IMR-90 (cell line): Measurements from ENCODE around the gene LTB4R2. TPM values are rescaled to one million over a fixed set of nuclear protein-coding genes. Genes with fewer than 3 reads are reported as not detected.

Source experiments
- ATAC-seq: fragments of 200-7000 bp; cut with Tn5 transposase; 2 replicates; pipeline ENCODE4 v1.9.1; 2020; ENCODE audit warnings: low read depth, mild to moderate bottlenecking, moderate library complexity
- BruUV-seq: library from RNA; stranded (reverse); fragments of 400-500 nt; replicated peaks from 2 replicates; lab custom pipeline; 2021; lab: Mats Ljungman, UMichigan
- CTCF ChIA-PET: fragments of 300-600 bp; formaldehyde crosslinking; extraction: SDS; loops from one replicate; lab custom pipeline; 2021; ENCODE audit warnings: antibody characterized with exemption; lab: Yijun Ruan, JAX
- POLR2A ChIA-PET: fragments of 300-600 bp; sonication (Branson Sonifier 250); formaldehyde crosslinking; loops from one replicate; lab custom pipeline; 2022; ENCODE audit warnings: antibody characterized with exemption; ENCODE audit not compliant: unreplicated experiment; lab: Charles Lee
- DNase-seq: peaks from one replicate; pipeline ENCODE4 v3.0.0; 2013
- H2AFZ ChIP-seq: replicated peaks from 2 replicates; pipeline ENCODE3; 2013; ENCODE audit warnings: low read length, mild to moderate bottlenecking; ENCODE audit not compliant: poor library complexity
- H2AK5ac ChIP-seq: 2 replicates; pipeline ENCODE4 v1.6.1; 2013; ENCODE audit warnings: low read depth, low read length, inconsistent platforms
- H2AK9ac ChIP-seq: replicated peaks from 2 replicates; pipeline ENCODE3; 2013; ENCODE audit warnings: mild to moderate bottlenecking, low read depth, low read length, moderate library complexity; ENCODE audit not compliant: poor library complexity
- H2BK120ac ChIP-seq: 2 replicates; pipeline ENCODE4 v1.6.1; 2013; ENCODE audit warnings: low read depth, low read length, inconsistent platforms
- H2BK15ac ChIP-seq: 3 replicates; pipeline ENCODE4 v1.6.1; 2013; ENCODE audit warnings: low read depth, low read length, inconsistent platforms
- H2BK20ac ChIP-seq: 2 replicates; pipeline ENCODE4 v1.6.1; 2013; ENCODE audit warnings: low read depth, mild to moderate bottlenecking, inconsistent platforms, low read length, moderate library complexity
- H2BK5ac ChIP-seq: 2 replicates; pipeline ENCODE4 v1.6.1; 2013; ENCODE audit warnings: mild to moderate bottlenecking, low read depth, low read length, inconsistent platforms; ENCODE audit not compliant: poor library complexity, severe bottlenecking
- H3K14ac ChIP-seq: replicated peaks from 2 replicates; pipeline ENCODE4 v1.6.1; 2013; ENCODE audit warnings: low read depth, low read length, inconsistent platforms
- H3K18ac ChIP-seq: 2 replicates; pipeline ENCODE4 v1.6.1; 2013; ENCODE audit warnings: low read depth, low read length, control low read depth
- H3K23ac ChIP-seq: 2 replicates; pipeline ENCODE4 v1.6.1; 2013; ENCODE audit warnings: low read depth, low read length, inconsistent platforms
- H3K27ac ChIP-seq: 2 replicates; pipeline ENCODE4 v1.5.1; 2013; ENCODE audit warnings: mild to moderate bottlenecking, control low read depth, low read length; ENCODE audit not compliant: insufficient read depth
- H3K27me3 ChIP-seq: 2 replicates; pipeline ENCODE4 v1.6.1; 2013; ENCODE audit warnings: low read length; ENCODE audit not compliant: control insufficient read depth, insufficient read depth
- H3K36me3 ChIP-seq: 2 replicates; pipeline ENCODE4 v1.6.1; 2013; ENCODE audit warnings: low read length, mixed read lengths; ENCODE audit not compliant: control insufficient read depth, insufficient read depth
- H3K4ac ChIP-seq: 2 replicates; pipeline ENCODE4 v1.6.1; 2013; ENCODE audit warnings: low read depth, low read length, inconsistent platforms
- H3K4me1 ChIP-seq: 2 replicates; pipeline ENCODE4 v1.6.1; 2013; ENCODE audit warnings: low read length, mixed read lengths; ENCODE audit not compliant: control insufficient read depth, insufficient read depth
- H3K4me2 ChIP-seq: 2 replicates; pipeline ENCODE4 v1.6.1; 2013; ENCODE audit warnings: low read depth, mild to moderate bottlenecking, control low read depth, low read length, moderate library complexity
- H3K4me3 ChIP-seq: 2 replicates; pipeline ENCODE4 v1.5.1; 2013; ENCODE audit warnings: low read depth, mild to moderate bottlenecking, control low read depth, low read length, moderate library complexity; ENCODE audit not compliant: insufficient read depth
- H3K56ac ChIP-seq: 2 replicates; pipeline ENCODE4 v1.6.1; 2013; ENCODE audit warnings: low read length, inconsistent platforms; ENCODE audit not compliant: insufficient read depth; ENCODE audit errors: extremely low read depth
- H3K79me1 ChIP-seq, 2 experiments: 2 replicates each; pipeline ENCODE4 v1.6.1; 2013; ENCODE audit warnings: low read length in 2 of 2, inconsistent platforms in 1 of 2, low read depth in 1 of 2
- H3K9ac ChIP-seq: 2 replicates; pipeline ENCODE4 v1.6.1; 2013; ENCODE audit warnings: low read depth, low read length, control low read depth
- H3K9me1 ChIP-seq: 2 replicates; pipeline ENCODE4 v1.6.1; 2013; ENCODE audit warnings: low read length, inconsistent platforms; ENCODE audit not compliant: insufficient read depth
- H3K9me3 ChIP-seq: 2 replicates; pipeline ENCODE4 v1.6.1; 2013; ENCODE audit warnings: low read length; ENCODE audit not compliant: control insufficient read depth, insufficient read depth
- H4K20me1 ChIP-seq: 2 replicates; pipeline ENCODE4 v1.6.1; 2013; ENCODE audit warnings: low read length, inconsistent platforms; ENCODE audit not compliant: insufficient read depth
- H4K5ac ChIP-seq: 2 replicates; pipeline ENCODE4 v1.6.1; 2013; ENCODE audit warnings: mild to moderate bottlenecking, low read depth, low read length, control low read depth
- H4K8ac ChIP-seq, 2 experiments: 2 replicates each; pipeline ENCODE4 v1.6.1; 2013; ENCODE audit warnings: low read depth in 2 of 2, low read length in 2 of 2, control low read depth in 1 of 2, inconsistent platforms in 1 of 2
- H4K91ac ChIP-seq: 2 replicates; pipeline ENCODE4 v1.6.1; 2013; ENCODE audit warnings: low read depth, low read length, inconsistent platforms; ENCODE audit not compliant: insufficient read depth
- BHLHE40 ChIP-seq: fragments of 150-350 bp; IDR thresholded peaks from 2 replicates; pipeline ENCODE4 v1.6.1; 2016; ENCODE audit warnings: mild to moderate bottlenecking, low read depth, low read length
- CHD1 ChIP-seq: IDR thresholded peaks from 2 replicates; pipeline ENCODE4 v1.6.1; 2012; ENCODE audit warnings: low read depth, low read length, improper control_type of control experiment
- FOS ChIP-seq: fragments of 150-350 bp; IDR thresholded peaks from 2 replicates; pipeline ENCODE4 v1.6.1; 2016; ENCODE audit warnings: low read depth, low read length
- MAFK ChIP-seq: IDR thresholded peaks from 2 replicates; pipeline ENCODE4 v1.6.1; 2012; ENCODE audit warnings: low read depth, low read length, improper control_type of control experiment
- MXI1 ChIP-seq: IDR thresholded peaks from 2 replicates; pipeline ENCODE4 v1.6.1; 2012; ENCODE audit warnings: low read depth, mild to moderate bottlenecking, low read length, moderate library complexity, borderline replicate concordance
- NFE2L2 ChIP-seq: fragments of 150-350 bp; IDR thresholded peaks from 2 replicates; pipeline ENCODE4 v1.6.1; 2016; ENCODE audit warnings: low read depth, mild to moderate bottlenecking, low read length
- RCOR1 ChIP-seq: IDR thresholded peaks from 2 replicates; pipeline ENCODE4 v1.6.1; 2012; ENCODE audit warnings: mild to moderate bottlenecking, low read length, improper control_type of control experiment; ENCODE audit not compliant: insufficient replicate concordance
- SMC3 ChIP-seq: fragments of 150-350 bp; IDR thresholded peaks from 2 replicates; pipeline ENCODE4 v1.6.1; 2016; ENCODE audit warnings: low read depth, mild to moderate bottlenecking, antibody characterized with exemption, low read length, moderate library complexity
- WGBS, 2 experiments: methylation state at CpG; one replicate each; pipeline versions ENCODE4 v1.1.5 to v1.1.7; 2013; ENCODE audit warnings: missing lambda C conversion rate in 2 of 2; ENCODE audit not compliant: insufficient read length in 1 of 2; ENCODE audit errors: extremely low coverage in 2 of 2; 5-methylcytosine and 5-hydroxymethylcytosine counted together
- dilution Hi-C: fragments of 300-500 bp; cut with HindIII; formaldehyde crosslinking; loops from one replicate; pipeline ENCODE4 v1.14.3; 2018; ENCODE audit warnings: low sequenced_read_pairs; ENCODE audit not compliant: unreplicated experiment
- in situ Hi-C: fragments of 300-500 bp; cut with MboI; formaldehyde crosslinking; loops from 3 replicates; pipeline ENCODE4 v1.14.3; 2019; ENCODE audit warnings: low sequenced_read_pairs, inconsistent platforms, mixed read lengths
- intact Hi-C: fragments of 100-400 bp; cut with micrococcal nuclease; formaldehyde crosslinking; loops from 2 replicates; pipeline ENCODE4 v1.10.0; 2022
- polyA plus RNA-seq, 3 experiments: library from polyadenylated mRNA; depleted of rRNA; stranded (reverse); fragments of >200 nt; gene quantifications; 2 replicates each; pipeline ENCODE4 v1.2.3, GENCODE V29; 2012; ENCODE audit warnings: low replicate concordance in 1 of 3
- total RNA-seq: library from RNA; depleted of rRNA; stranded (reverse); fragments of >200 nt; gene quantifications from 2 replicates; pipeline ENCODE4 v1.2.3, GENCODE V29; 2012
- TF ChIP-seq, protein P1 (sequence below): fragments of 150-350 bp; IDR thresholded peaks from 2 replicates; pipeline ENCODE4 v1.6.1; 2016; ENCODE audit warnings: low read depth, mild to moderate bottlenecking, low read length, moderate library complexity, borderline replicate concordance
- TF ChIP-seq, protein P2 (sequence below): conservative IDR thresholded peaks from 2 replicates; pipeline ENCODE4 v1.5.1; 2012; ENCODE audit warnings: mild to moderate bottlenecking, low read depth, low read length, improper control_type of control experiment

The LTB4R2 gene
- total and polyA plus RNA-seq, 2 of the 4 experiments (the other 2 are of a cell fraction) = 0.72 to 1.7 TPM

- H4K5ac ChIP-seq = no peak overlapping the region
- intact Hi-C loops = no loop called here
- no peak overlapping the region for H3K4ac ChIP-seq
- CTCF ChIA-PET = no interaction called here
- H3K36me3 ChIP-seq = peaks cover 29% of the 10 kb centered on the region
- no peak overlapping the region for H3K27ac ChIP-seq
- no peak overlapping the region for H2BK15ac ChIP-seq
- H4K91ac ChIP-seq = no peak overlapping the region
- no peak overlapping the region for H2BK120ac ChIP-seq
- H3K23ac ChIP-seq = no peak overlapping the region
- H3K4me3 ChIP-seq = no peak overlapping the region
- BruUV-seq = no TSS peak
- no peak overlapping the region for H3K9ac ChIP-seq
- dilution Hi-C loops = no loop called here
- no peaks in the 10 kb centered on the region for H4K20me1 ChIP-seq
- POLR2A ChIA-PET = no interaction called here
- peak overlapping the region; percentile 47 for H2AK9ac ChIP-seq
- no peak overlapping the region for H2BK20ac ChIP-seq
- H2AK5ac ChIP-seq = no peak overlapping the region
- H3K9me3 ChIP-seq = no peaks in the 10 kb centered on the region
- H3K27me3 ChIP-seq = no peaks in the 10 kb centered on the region
- ATAC-seq (no peak), DNase-seq (no peak)
- 85% methylated on average over 7 of the region's 18 CpGs; no CpG with 5 or more reads in 1 of the 2 experiments for WGBS, 2 experiments
- no peak overlapping the region for H4K8ac ChIP-seq
- no peak overlapping the region for H2BK5ac ChIP-seq
- no peak overlapping the region for H3K14ac ChIP-seq
- in situ Hi-C loops = no loop called here
- H3K18ac ChIP-seq = no peak overlapping the region
- TF ChIP-seq RCOR1 (no peak), BHLHE40 (no peak), FOS (no peak), SMC3 (no peak), NFE2L2 (no peak), MAFK (no peak), CHD1 (no peak), MXI1 (no peak)
- TF ChIP-seq, protein P1, sequence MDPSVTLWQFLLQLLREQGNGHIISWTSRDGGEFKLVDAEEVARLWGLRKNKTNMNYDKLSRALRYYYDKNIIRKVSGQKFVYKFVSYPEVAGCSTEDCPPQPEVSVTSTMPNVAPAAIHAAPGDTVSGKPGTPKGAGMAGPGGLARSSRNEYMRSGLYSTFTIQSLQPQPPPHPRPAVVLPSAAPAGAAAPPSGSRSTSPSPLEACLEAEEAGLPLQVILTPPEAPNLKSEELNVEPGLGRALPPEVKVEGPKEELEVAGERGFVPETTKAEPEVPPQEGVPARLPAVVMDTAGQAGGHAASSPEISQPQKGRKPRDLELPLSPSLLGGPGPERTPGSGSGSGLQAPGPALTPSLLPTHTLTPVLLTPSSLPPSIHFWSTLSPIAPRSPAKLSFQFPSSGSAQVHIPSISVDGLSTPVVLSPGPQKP = no peak
- TF ChIP-seq, protein P2, sequence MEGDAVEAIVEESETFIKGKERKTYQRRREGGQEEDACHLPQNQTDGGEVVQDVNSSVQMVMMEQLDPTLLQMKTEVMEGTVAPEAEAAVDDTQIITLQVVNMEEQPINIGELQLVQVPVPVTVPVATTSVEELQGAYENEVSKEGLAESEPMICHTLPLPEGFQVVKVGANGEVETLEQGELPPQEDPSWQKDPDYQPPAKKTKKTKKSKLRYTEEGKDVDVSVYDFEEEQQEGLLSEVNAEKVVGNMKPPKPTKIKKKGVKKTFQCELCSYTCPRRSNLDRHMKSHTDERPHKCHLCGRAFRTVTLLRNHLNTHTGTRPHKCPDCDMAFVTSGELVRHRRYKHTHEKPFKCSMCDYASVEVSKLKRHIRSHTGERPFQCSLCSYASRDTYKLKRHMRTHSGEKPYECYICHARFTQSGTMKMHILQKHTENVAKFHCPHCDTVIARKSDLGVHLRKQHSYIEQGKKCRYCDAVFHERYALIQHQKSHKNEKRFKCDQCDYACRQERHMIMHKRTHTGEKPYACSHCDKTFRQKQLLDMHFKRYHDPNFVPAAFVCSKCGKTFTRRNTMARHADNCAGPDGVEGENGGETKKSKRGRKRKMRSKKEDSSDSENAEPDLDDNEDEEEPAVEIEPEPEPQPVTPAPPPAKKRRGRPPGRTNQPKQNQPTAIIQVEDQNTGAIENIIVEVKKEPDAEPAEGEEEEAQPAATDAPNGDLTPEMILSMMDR = no peak
- no peak overlapping the region for H3K56ac ChIP-seq
- H3K9me1 ChIP-seq = 0 out of 2 replicates have a peak, but pooled peaks cover 1% of the 10 kb centered on the region
- H3K79me1 ChIP-seq = peaks cover under 1 to 11% of the 10 kb centered on the region in 2 experiments
- no peak overlapping the region for H3K4me2 ChIP-seq
- H3K4me1 ChIP-seq = 0 out of 2 replicates have a peak, but pooled peaks cover 3% of the 10 kb centered on the region
- no peak overlapping the region for H2AFZ ChIP-seq
Observed at GRCh38 chr14:24266344-24267244, 43.3 kb upstream of the LTB4R2 start.
